Measurements from ENCODE around the gene NRXN3. TPM values are rescaled to one million over a fixed set of nuclear protein-coding genes. Genes with fewer than 3 reads are reported as not detected.

Gene NRXN3
- total RNA-seq, 1 donor from 2014 or later: 19.8 TPM

GRCh38 chr14:78933948-78934524, 763.9 kb downstream of the NRXN3 start:
- Mint-ChIP-seq H3K9me3 (no peaks in the 10 kb centered on the region), H3K36me3 (no peaks in the 10 kb centered on the region), H3K27me3 (peaks cover 12% of the 10 kb centered on the region), H3K27ac (no peak overlapping the region), H3K4me3 (no peak overlapping the region), H3K4me1 (ENCODE audit: unreplicated experiment) (peaks cover 10% of the 10 kb centered on the region)
- TF ChIP-seq CTCF (conservative IDR thresholded peaks at IDR 0.05): peak; percentile 79
- DNase-seq (ENCODE audit: extremely low spot score, unreplicated experiment): no peak

- H3K27me3 Mint-ChIP-seq: peaks cover 33% of the 10 kb centered on the region
- no peak for DNase-seq (ENCODE audit: extremely low spot score, unreplicated experiment)
- H3K9me3 Mint-ChIP-seq: no peaks in the 10 kb centered on the region
These were observed 776.8 kb downstream of the NRXN3 start for GRCh38 chr14:78946949-78947348.

DNA sequence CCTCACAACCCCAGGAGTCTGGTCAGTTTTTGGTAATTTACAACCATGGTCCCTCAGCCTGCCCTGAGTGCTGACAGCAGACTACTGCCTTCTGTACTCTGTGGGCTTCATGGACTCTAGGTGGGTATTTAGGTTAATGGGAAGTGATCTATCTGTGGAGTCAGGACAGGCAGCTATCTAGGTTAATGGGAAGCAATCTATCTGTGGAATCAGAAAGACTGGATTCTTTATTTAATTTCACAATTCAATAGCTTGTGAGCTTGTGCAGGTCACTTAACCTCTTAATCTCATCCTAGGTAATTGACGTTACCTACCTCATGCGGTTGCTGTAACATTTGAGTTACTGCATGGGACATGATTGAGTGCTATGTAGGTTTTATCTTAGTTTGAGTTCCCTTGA, 777.5 kb downstream of the NRXN3 start:
- TF ChIP-seq CTCF (conservative IDR thresholded peaks at IDR 0.05): no peak
- Mint-ChIP-seq H3K9me3 (no peaks in the 10 kb centered on the region), H3K36me3 (no peaks in the 10 kb centered on the region), H3K27ac (no peak overlapping the region), H3K27me3 (peaks cover 34% of the 10 kb centered on the region), H3K4me3 (no peak overlapping the region), H3K4me1 (ENCODE audit: unreplicated experiment) (no peaks in the 10 kb centered on the region)
- DNase-seq (ENCODE audit: extremely low spot score, unreplicated experiment): no peak

More at GRCh38 chr14:78946949-78947348, 776.8 kb downstream of the NRXN3 start:
- Mint-ChIP-seq H3K27ac (no peak overlapping the region), H3K36me3 (no peaks in the 10 kb centered on the region), H3K4me1 (ENCODE audit: unreplicated experiment) (no peaks in the 10 kb centered on the region), H3K4me3 (no peak overlapping the region)
- TF ChIP-seq CTCF (conservative IDR thresholded peaks at IDR 0.05): no peak

DNA sequence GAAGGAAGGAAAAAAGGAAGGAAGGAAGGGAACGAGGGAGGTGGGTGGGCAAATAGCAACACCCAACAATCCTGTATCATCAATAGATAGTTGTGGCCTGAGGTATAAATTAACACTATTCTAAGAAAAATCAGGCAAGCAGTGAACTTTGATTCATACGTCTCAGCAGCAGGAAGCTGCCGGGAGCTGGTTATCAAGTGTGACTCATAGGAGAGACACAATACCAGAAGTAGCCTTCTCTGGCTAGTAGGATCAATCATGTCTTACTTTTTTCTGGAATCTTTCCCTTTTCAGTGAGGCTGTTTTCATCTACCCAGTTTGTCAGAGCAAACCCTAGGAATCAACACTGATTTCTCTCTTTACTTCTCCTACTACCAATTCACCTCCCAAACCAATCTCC, 780.5 kb downstream of the NRXN3 start:
- no peak overlapping the region for H3K27ac Mint-ChIP-seq
- no peak for TF ChIP-seq CTCF (conservative IDR thresholded peaks at IDR 0.05)
- H3K9me3 Mint-ChIP-seq: no peaks in the 10 kb centered on the region
- no peak overlapping the region for H3K4me3 Mint-ChIP-seq
- peaks cover 4% of the 10 kb centered on the region for H3K4me1 Mint-ChIP-seq (ENCODE audit: unreplicated experiment)
- H3K27me3 Mint-ChIP-seq: peaks cover 22% of the 10 kb centered on the region
- H3K36me3 Mint-ChIP-seq: no peaks in the 10 kb centered on the region
- no peak for DNase-seq (ENCODE audit: extremely low spot score, unreplicated experiment)

- H3K4me3 Mint-ChIP-seq: no peak overlapping the region
- DNase-seq (ENCODE audit: extremely low spot score, unreplicated experiment): no peak
- H3K9me3 Mint-ChIP-seq: no peaks in the 10 kb centered on the region
- H3K27me3 Mint-ChIP-seq: peaks cover 22% of the 10 kb centered on the region
- H3K4me1 Mint-ChIP-seq (ENCODE audit: unreplicated experiment): peaks cover 4% of the 10 kb centered on the region
- no peak for TF ChIP-seq CTCF (conservative IDR thresholded peaks at IDR 0.05)
- no peak overlapping the region for H3K27ac Mint-ChIP-seq
- no peaks in the 10 kb centered on the region for H3K36me3 Mint-ChIP-seq
These were observed 781.4 kb downstream of the NRXN3 start for GRCh38 chr14:78951602-78952001.
